NCI-H82 treated with DMSO at 0.1 percent for 48 hours (cell line): ENCODE data around the gene ZNF358.
"Not testable (repeated sequence)": the region's sequence is repeated elsewhere in the genome, so short reads cannot be mapped to it uniquely, and the experiment has no call there.

Experiments used
- DNase-seq: peaks from one replicate; lab custom pipeline; 2025; ENCODE audit not compliant: unreplicated experiment; lab: John Stamatoyannopoulos, UW

ZNF358 gene

DNA sequence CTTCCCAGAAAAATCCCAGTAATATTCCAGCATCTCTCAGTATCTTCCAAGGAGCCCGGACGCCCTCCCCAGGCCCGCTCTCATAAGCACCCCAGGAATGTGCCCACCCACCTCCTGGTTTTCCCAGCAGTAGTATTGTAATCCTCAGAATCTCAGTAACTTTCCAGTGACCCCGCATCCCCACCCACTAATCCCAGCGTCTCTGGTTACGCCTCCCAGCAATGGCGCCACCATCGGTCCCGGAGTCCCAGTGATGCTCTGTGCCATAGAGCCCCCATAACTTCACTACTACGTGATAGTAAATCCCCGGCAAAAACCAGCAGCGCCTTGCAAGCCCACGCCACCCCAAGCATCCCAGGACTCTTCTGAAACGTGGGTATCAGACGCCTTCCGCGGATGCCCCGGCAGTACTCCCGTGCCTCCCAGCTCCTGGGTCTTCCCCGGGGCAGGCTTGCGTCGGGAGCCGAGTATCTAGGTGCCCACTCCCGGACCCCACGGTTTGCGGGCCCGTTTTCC lies 18.7 kb downstream of the ZNF358 start:
- DNase-seq, result peak; percentile 36

GRCh38 chr19:7535047-7535997 lies 19.4 kb downstream of the ZNF358 start, which contains the start of gene PNPLA6:
Gene PNPLA6 (plus strand): TSS chr19:7535717. CDS start chr19:7535789, 72 bp downstream.
- DNase-seq, result peak; percentile 54

- peak; percentile 40 for DNase-seq
Observed at GRCh38 chr19:7535998-7536695, 20.2 kb downstream of the ZNF358 start.

DNA sequence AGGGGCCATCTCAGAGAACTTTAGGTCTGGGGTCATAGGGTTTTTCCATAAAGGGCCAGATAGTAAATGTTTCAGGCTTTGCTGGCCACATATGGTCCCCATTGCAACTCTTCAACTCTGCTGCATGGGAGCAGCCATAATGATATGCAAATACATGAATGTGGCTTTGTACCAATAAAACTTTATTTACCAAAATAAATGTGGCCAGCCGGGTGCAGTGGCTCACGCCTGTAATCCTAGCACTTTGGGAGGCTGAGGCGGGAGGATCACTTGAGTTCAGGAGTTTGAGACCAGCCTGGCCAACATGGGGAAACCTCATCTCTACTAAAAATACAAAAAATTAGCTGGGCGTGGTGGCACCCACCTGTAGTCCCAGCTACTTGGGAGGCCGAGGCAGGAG lies 23.1 kb downstream of the ZNF358 start:
- DNase-seq, result not testable (repeated sequence)

- DNase-seq, result no peak
Observed at GRCh38 chr19:7539827-7540425, 24.0 kb downstream of the ZNF358 start.

DNA sequence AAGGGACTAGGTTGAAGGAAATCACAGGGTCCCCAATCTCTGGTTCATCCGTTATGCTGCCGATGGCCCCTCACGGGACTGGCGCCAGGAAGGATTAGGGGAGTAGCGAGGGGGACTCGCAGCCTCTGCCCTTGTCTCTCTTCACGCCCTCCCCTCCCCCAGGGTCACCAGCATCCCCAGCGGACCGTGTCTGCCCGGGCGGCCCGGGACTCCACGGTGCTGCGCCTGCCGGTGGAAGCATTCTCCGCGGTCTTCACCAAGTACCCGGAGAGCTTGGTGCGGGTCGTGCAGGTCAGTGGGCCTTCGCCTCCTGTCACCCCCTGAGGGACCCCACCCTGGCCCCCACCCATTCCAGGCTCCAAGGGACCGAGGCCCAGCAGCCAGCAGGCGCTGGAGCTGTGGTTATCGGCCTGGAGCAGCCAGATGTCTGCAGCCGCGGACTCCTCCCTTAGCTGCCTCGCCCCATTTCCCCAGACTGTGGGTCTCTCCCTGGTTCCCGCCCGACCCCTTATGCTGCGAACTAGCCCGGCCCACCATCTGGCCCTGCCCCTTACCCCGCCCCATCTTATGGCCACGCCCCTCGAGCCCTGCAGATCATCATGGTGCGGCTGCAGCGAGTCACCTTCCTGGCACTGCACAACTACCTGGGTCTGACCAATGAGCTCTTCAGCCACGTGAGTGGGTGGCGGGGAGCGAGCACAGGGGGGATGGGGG lies 25.0 kb downstream of the ZNF358 start:
- DNase-seq, result no peak

DNA sequence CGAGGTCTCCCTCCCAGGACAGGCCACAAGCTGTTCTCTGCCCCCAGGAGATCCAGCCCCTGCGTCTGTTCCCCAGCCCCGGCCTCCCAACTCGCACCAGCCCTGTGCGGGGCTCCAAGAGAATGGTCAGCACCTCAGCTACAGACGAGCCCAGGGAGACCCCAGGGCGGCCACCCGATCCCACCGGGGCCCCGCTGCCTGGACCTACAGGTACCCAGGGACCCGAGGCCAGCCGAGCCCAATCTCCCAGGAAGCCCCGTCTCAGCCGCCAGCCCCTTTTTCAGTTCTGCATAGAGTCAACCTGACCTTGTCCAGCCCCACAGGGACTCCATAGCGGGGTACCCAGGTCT lies 25.5 kb downstream of the ZNF358 start:
- DNase-seq, result no peak

GRCh38 chr19:7541828-7542443 lies 26.0 kb downstream of the ZNF358 start:
- DNase-seq, result no peak

DNA sequence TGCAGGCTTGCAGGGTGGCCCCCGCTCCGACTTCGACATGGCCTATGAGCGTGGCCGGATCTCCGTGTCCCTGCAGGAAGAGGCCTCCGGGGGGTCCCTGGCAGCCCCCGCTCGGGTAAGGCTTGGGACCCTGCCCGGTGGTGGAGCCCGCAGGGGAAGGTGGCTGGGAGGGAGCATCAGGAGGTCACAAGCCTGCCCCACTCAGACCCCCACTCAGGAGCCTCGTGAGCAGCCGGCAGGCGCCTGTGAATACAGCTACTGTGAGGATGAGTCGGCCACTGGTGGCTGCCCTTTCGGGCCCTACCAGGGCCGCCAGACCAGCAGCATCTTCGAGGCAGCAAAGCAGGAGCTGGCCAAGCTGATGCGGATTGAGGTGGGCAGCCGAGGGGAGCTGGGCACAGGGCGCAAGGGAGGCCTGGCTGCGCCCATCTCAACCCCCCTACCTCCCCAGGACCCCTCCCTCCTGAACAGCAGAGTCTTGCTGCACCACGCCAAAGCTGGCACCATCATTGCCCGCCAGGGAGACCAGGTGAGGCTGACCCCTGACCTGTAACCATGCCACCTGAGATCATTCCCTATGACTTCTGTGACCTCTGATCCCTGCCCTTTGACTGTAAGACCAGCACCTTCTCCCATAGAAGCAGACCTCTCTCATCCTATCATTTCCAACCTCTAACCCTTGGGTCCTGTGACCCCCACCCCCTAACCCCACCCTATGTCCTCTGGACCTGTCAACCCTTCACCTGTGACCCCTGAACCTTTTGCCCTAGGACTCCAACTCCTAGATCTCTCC lies 26.8 kb downstream of the ZNF358 start:
- no peak for DNase-seq

- no peak for DNase-seq
Observed at GRCh38 chr19:7544626-7545025, 28.7 kb downstream of the ZNF358 start.

GRCh38 chr19:7545300-7545699 lies 29.4 kb downstream of the ZNF358 start:
- DNase-seq, result no peak

- no peak for DNase-seq
Observed at GRCh38 chr19:7545904-7546303, 30.0 kb downstream of the ZNF358 start.

GRCh38 chr19:7547159-7547558 lies 31.3 kb downstream of the ZNF358 start:
- no peak for DNase-seq

GRCh38 chr19:7549429-7550148 lies 33.7 kb downstream of the ZNF358 start:
- no peak for DNase-seq

- DNase-seq, result no peak
Observed at GRCh38 chr19:7550169-7550770, 34.4 kb downstream of the ZNF358 start.

- DNase-seq, result no peak
Observed at GRCh38 chr19:7550987-7551761, 35.3 kb downstream of the ZNF358 start.

DNA sequence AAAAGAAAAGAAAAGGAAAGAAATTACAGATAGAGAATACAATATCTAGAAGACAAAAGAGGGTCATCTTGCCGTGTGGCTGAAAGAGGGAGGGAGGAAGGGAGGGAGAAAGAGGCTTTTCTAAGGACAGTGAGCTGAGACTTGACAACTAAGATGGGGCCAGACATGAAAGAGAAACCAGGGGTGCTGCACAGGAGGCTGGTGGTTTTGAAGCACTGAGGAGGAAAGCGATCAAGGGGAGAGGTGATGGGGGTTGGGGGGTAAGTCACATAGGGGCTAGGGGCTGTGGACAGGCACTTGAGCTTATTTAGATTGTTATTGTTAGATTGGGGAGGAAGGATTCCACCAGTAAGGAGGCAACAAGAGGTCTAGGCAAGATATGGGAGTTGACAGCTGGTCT lies 36.9 kb downstream of the ZNF358 start:
- DNase-seq, result no peak

- DNase-seq, result no peak
Observed at GRCh38 chr19:7554565-7554964, 38.7 kb downstream of the ZNF358 start.
